HEK293 (cell line): ENCODE data around the gene CHKA.

Source experiments
- AEBP2 ChIP-seq: fragments of 450-650 bp; formaldehyde crosslinking; IDR thresholded peaks from 2 replicates; pipeline ENCODE4 v1.5.1; 2016; ENCODE audit warnings: missing biosample characterization, missing genetic modification characterization, borderline replicate concordance
- ATF2 ChIP-seq: fragments of 450-650 bp; formaldehyde crosslinking; IDR thresholded peaks from 2 replicates; pipeline ENCODE4 v1.5.1; 2016; ENCODE audit warnings: missing biosample characterization, missing genetic modification characterization, low read depth
- CTCF ChIP-seq: fragments of 450-650 bp; formaldehyde crosslinking; IDR thresholded peaks from 2 replicates; pipeline ENCODE4 v1.5.1; 2016; ENCODE audit warnings: missing biosample characterization, missing genetic modification characterization
- PBX3 ChIP-seq: sonication (generic); formaldehyde crosslinking; IDR thresholded peaks from 2 replicates; pipeline ENCODE4 v1.8.1; 2022; ENCODE audit warnings: mild to moderate bottlenecking, moderate library complexity, missing genetic modification reagents
- PRDM1 ChIP-seq: fragments of 450-650 bp; formaldehyde crosslinking; IDR thresholded peaks from 2 replicates; pipeline ENCODE4; 2016; ENCODE audit warnings: missing biosample characterization, missing genetic modification characterization
- REST ChIP-seq: fragments of 450-650 bp; formaldehyde crosslinking; IDR thresholded peaks from 2 replicates; pipeline ENCODE4 v1.5.1; 2016; ENCODE audit warnings: missing biosample characterization, missing genetic modification characterization
- SP2 ChIP-seq: fragments of 450-650 bp; formaldehyde crosslinking; IDR thresholded peaks from 2 replicates; pipeline ENCODE4 v1.5.1; 2016; ENCODE audit warnings: missing biosample characterization, missing genetic modification characterization
- TCF7L2 ChIP-seq: IDR thresholded peaks from 2 replicates; pipeline ENCODE4 v1.6.1; 2011; ENCODE audit warnings: low read depth, mild to moderate bottlenecking, inconsistent platforms, low read length, moderate library complexity, borderline replicate concordance
- ZNF16 ChIP-seq: fragments of 450-650 bp; formaldehyde crosslinking; IDR thresholded peaks from 2 replicates; pipeline ENCODE4 v1.5.1; 2016; ENCODE audit warnings: low read depth, missing biosample characterization, missing genetic modification characterization
- ZNF24 ChIP-seq: fragments of 450-650 bp; formaldehyde crosslinking; IDR thresholded peaks from 2 replicates; pipeline ENCODE4 v1.5.1; 2016; ENCODE audit warnings: missing biosample characterization, missing genetic modification characterization
- ZNF404 ChIP-seq: fragments of 450-650 bp; formaldehyde crosslinking; IDR thresholded peaks from 2 replicates; pipeline ENCODE4 v1.5.1; 2017; ENCODE audit warnings: missing biosample characterization, missing genetic modification characterization
- ZNF423 ChIP-seq: fragments of 450-650 bp; formaldehyde crosslinking; IDR thresholded peaks from 2 replicates; pipeline ENCODE4 v1.5.1; 2016; ENCODE audit warnings: missing biosample characterization, missing genetic modification characterization

GRCh38 chr11:68116126-68116525 is 5.1 kb downstream of the CHKA start:
- TF ChIP-seq AEBP2 (tag by site-specific recombination) (no peak), CTCF (no peak), SP2 (no peak), PBX3 (CRISPR knock-in tag) (no peak), ZNF24 (tag by site-specific recombination) (no peak), TCF7L2 (no peak), PRDM1 (tag by site-specific recombination) (no peak), ZNF423 (tag by site-specific recombination) (no peak), REST (tag by site-specific recombination) (no peak), ZNF16 (tag by site-specific recombination) (no peak), ATF2 (no peak), ZNF404 (tag by site-specific recombination) (no peak)
